IMR-90 (cell line): ENCODE results near the gene CASK.

Source experiments
- CTCF ChIP-seq: conservative IDR thresholded peaks from 2 replicates; pipeline ENCODE4 v1.5.1; 2012; ENCODE audit warnings: mild to moderate bottlenecking, low read depth, low read length, improper control_type of control experiment
- ELK1 ChIP-seq: fragments of 150-350 bp; IDR thresholded peaks from 2 replicates; pipeline ENCODE4 v1.6.1; 2016; ENCODE audit warnings: low read depth, mild to moderate bottlenecking, low read length, moderate library complexity, borderline replicate concordance
- MAZ ChIP-seq: IDR thresholded peaks from 2 replicates; pipeline ENCODE4 v1.6.1; 2012; ENCODE audit warnings: low read depth, mild to moderate bottlenecking, low read length, improper control_type of control experiment, moderate library complexity, borderline replicate concordance
- MXI1 ChIP-seq: IDR thresholded peaks from 2 replicates; pipeline ENCODE4 v1.6.1; 2012; ENCODE audit warnings: low read depth, mild to moderate bottlenecking, low read length, moderate library complexity, borderline replicate concordance
- POLR2A ChIP-seq: IDR thresholded peaks from 2 replicates; pipeline ENCODE4 v1.6.1; 2012; ENCODE audit warnings: mild to moderate bottlenecking, low read depth, low read length
- RFX5 ChIP-seq: IDR thresholded peaks from 2 replicates; pipeline ENCODE4 v1.8.0; 2012; ENCODE audit warnings: low read depth, mild to moderate bottlenecking, low read length, moderate library complexity

DNA sequence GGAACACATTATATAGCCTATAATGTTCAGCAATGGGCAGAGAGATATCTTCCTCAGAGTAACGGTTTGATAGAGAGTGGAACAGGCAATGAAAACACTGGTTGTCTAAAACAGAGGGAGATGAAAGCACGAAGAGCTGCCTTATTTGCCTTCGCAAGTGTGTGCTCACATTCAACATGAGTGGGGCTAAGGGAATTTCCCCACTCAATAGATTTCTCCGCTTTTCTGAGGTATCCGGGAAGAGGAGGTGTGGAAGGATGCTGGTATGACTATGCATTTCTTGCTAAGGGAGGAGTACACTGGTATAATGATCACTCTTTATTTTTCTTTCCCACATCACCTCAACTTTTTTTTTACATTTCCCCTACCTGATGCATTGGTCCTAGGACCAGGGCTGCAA is 207.1 kb downstream of the CASK start:
- TF ChIP-seq RFX5 (no peak), CTCF (no peak), MAZ (no peak), MXI1 (no peak), POLR2A (no peak), ELK1 (no peak)
